Measurements from ENCODE around the gene ABHD16A. TPM values are rescaled to one million over a fixed set of nuclear protein-coding genes. Genes with fewer than 3 reads are reported as not detected.
A peak's percentile ranks its signal among the peaks of the same experiment; 100 is the strongest.

The ABHD16A gene
- 10 to 100 TPM; 39.2 to 82.9 (median 57.5) TPM for total RNA-seq

GRCh38 chr6:31702819-31703716 is at the start of gene ABHD16A:
Gene ABHD16A, minus strand, starts transcription at chr6:31703324. Its CDS starts 43 bp downstream, at chr6:31703281.
- ATAC-seq (peak; percentile 94 to 95), DNase-seq (peak; percentile 99)
- Histone ChIP-seq H3K36me3 (peaks cover 0 to 12% of the 10 kb centered on the region in 2 donors), H3K4me3 (peak within 1 kb of the TSS; percentile 65 to 85 (median 83)), H3K27ac (peak within 1 kb of the TSS; percentile 91 to 98 (median 96)), H3K4me1 (peaks cover 22 to 31% of the 10 kb centered on the region in 2 donors), H3K27me3 (no peaks in the 10 kb centered on the region), H3K9me3 (no peaks in the 10 kb centered on the region)
- intact Hi-C loops (cut with DNase I; ENCODE audit: low total_unique reads) = loop anchor here (1.0 to 5.0 kb wide), 6 partner anchors 26 to 194 kb away; partner anchors contain the start of genes BAG6, DDAH2, EHMT2 and HSPA1B
- TF ChIP-seq POLR2A (IDR thresholded peaks at IDR 0.05) = peak; percentile 99
- peak in 2 of 5 experiments; percentile 5 to 20 for TF ChIP-seq CTCF (IDR thresholded peaks at IDR 0.05 in 4 of 5, conservative IDR thresholded peaks at IDR 0.05 in 1 of 5)
- in situ Hi-C loops (cut with MboI; ENCODE audit: low sequenced_read_pairs in 4 of 4) = no loop called here

- no peaks in the 10 kb centered on the region for H3K4me1 ChIP-seq
- no peak for ATAC-seq
- in situ Hi-C loops (cut with MboI; ENCODE audit: low sequenced_read_pairs in 4 of 4) (no loop called here), intact Hi-C loops (cut with DNase I; ENCODE audit: low total_unique reads) (no loop called here)
- H3K36me3 ChIP-seq = no peaks in the 10 kb centered on the region
- no peaks in the 10 kb centered on the region for H3K27me3 ChIP-seq
- TF ChIP-seq CTCF (IDR thresholded peaks at IDR 0.05 in 4 of 5, conservative IDR thresholded peaks at IDR 0.05 in 1 of 5) (no peak), POLR2A (IDR thresholded peaks at IDR 0.05) (no peak)
- no peak for DNase-seq
- no peak overlapping the region for H3K4me3 ChIP-seq
- H3K9me3 ChIP-seq = no peaks in the 10 kb centered on the region
- no peak overlapping the region for H3K27ac ChIP-seq
Observed at GRCh38 chr6:31752739-31753319, 49.7 kb upstream of the ABHD16A start.

GRCh38 chr6:31750411-31751022 is 47.4 kb upstream of the ABHD16A start:
- H3K9me3 ChIP-seq = no peaks in the 10 kb centered on the region
- ATAC-seq = no peak
- H3K27ac ChIP-seq = no peak overlapping the region
- intact Hi-C loops (cut with DNase I; ENCODE audit: low total_unique reads) (no loop called here), in situ Hi-C loops (cut with MboI; ENCODE audit: low sequenced_read_pairs in 4 of 4) (no loop called here)
- H3K4me3 ChIP-seq = no peak overlapping the region
- no peaks in the 10 kb centered on the region for H3K4me1 ChIP-seq
- TF ChIP-seq CTCF (IDR thresholded peaks at IDR 0.05 in 4 of 5, conservative IDR thresholded peaks at IDR 0.05 in 1 of 5) = no peak
- TF ChIP-seq POLR2A (IDR thresholded peaks at IDR 0.05) = no peak
- H3K27me3 ChIP-seq = no peaks in the 10 kb centered on the region
- no peaks in the 10 kb centered on the region for H3K36me3 ChIP-seq
- DNase-seq = no peak

- TF ChIP-seq POLR2A (IDR thresholded peaks at IDR 0.05) (no peak), CTCF (IDR thresholded peaks at IDR 0.05 in 4 of 5, conservative IDR thresholded peaks at IDR 0.05 in 1 of 5) (no peak)
- DNase-seq = no peak
- in situ Hi-C loops (cut with MboI; ENCODE audit: low sequenced_read_pairs in 4 of 4) = no loop called here
- no peaks in the 10 kb centered on the region for H3K4me1 ChIP-seq
- intact Hi-C loops (cut with DNase I; ENCODE audit: low total_unique reads) = no loop called here
- no peak overlapping the region for H3K4me3 ChIP-seq
- no peaks in the 10 kb centered on the region for H3K27me3 ChIP-seq
- H3K36me3 ChIP-seq = no peaks in the 10 kb centered on the region
- H3K9me3 ChIP-seq = no peaks in the 10 kb centered on the region
- no peak overlapping the region for H3K27ac ChIP-seq
- ATAC-seq = no peak
Observed at GRCh38 chr6:31749301-31750036, 46.3 kb upstream of the ABHD16A start.
